Ascending aorta (tissue), 2 donors: ENCODE measurements around the gene PIK3CD. TPM values are rescaled to one million over a fixed set of nuclear protein-coding genes. Genes with fewer than 3 reads are reported as not detected.
"Not testable (repeated sequence)": the region's sequence is repeated elsewhere in the genome, so short reads cannot be mapped to it uniquely, and the experiment has no call there.

ENCODE experiments used
- DNase-seq, 2 donors: peaks; one replicate each; pipeline ENCODE4 v3.0.0-alpha.2; 2019; ENCODE audit warnings: low spot score in 2 of 2
- H3K27ac ChIP-seq, 2 donors: fragments of 200-600 bp; sonication (generic); one replicate each; pipeline ENCODE4 v1.5.1; 2016 to 2017; ENCODE audit warnings: mild to moderate bottlenecking in 1 of 2
- H3K27me3 ChIP-seq: fragments of 200-600 bp; sonication (generic); one replicate; pipeline ENCODE4 v1.5.1; 2017
- H3K36me3 ChIP-seq, 2 donors: fragments of 200-600 bp; sonication (generic); one replicate each; pipeline ENCODE4 v1.5.1; 2016
- H3K4me1 ChIP-seq, 2 donors: fragments of 200-600 bp; sonication (generic); one replicate each; pipeline ENCODE4 v1.5.1; 2016 to 2017; ENCODE audit warnings: mild to moderate bottlenecking in 1 of 2
- H3K4me3 ChIP-seq, 2 donors: fragments of 200-600 bp; sonication (generic); one replicate each; pipeline ENCODE4 v1.5.1; 2016 to 2017; ENCODE audit warnings: mild to moderate bottlenecking in 1 of 2
- H3K9me3 ChIP-seq, 2 donors: fragments of 200-600 bp; sonication (generic); one replicate each; pipeline ENCODE4 v1.5.1; 2016
- intact Hi-C: fragments of 100-400 bp; cut with DNase I; formaldehyde crosslinking; loops from one replicate; pipeline ENCODE4 v1.15.1; 2023
- total RNA-seq: library from RNA; depleted of rRNA; stranded (reverse); fragments of >200 nt; gene quantifications from one replicate; pipeline ENCODE4 v1.1.0, GENCODE V29; 2016
- TF ChIP-seq, protein P1 (sequence below), 3 experiments: fragments of 200-600 bp in 2 of 3; fragments of 450-650 bp in 1 of 3; sonication (generic) in 2 of 3; IDR thresholded peaks; one replicate each; pipeline ENCODE4 v1.5.1; 2016 to 2019; ENCODE audit warnings: antibody characterized with exemption in 3 of 3, mild to moderate bottlenecking in 1 of 3, moderate library complexity in 1 of 3

The PIK3CD gene
- total RNA-seq, 1 donor from 2014 or later: 19.7 TPM

DNA sequence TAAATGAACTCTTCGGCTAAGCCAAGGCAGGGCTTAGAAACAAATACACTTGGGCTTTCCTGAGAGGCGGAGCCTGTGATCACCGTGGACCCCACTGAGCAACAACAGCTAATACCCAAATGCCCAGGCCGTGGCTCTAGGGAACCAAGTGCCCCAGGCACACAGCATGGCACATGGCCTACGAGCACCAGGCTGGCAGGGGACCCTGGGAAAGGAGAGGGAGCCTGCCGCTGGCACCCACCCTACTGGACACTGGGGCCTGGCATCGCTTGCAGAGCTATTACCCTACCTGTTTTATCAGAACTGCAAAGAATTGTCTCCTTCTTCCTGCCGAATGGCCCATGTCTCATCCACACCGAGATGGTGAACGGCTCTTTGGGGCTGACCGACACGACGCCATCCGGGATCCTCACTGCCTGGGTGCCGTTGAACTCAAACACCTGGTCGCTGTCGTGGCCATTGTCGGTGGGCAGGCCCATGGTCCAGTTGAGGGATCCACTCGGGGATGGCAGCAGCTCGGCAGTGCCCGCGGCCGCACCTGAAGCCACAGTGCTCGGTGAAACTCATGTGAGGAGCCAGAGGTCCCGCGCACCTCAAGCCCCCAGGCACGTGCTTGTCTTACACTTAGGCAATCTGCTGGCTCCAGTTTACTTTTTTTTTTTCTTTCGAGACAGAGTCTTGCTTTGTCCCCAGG, 92.7 kb downstream of the PIK3CD start:
- Histone ChIP-seq H3K4me1 (no peaks in the 10 kb centered on the region), H3K9me3 (no peaks in the 10 kb centered on the region), H3K27me3 (no peaks in the 10 kb centered on the region), H3K4me3 (no peak overlapping the region), H3K27ac (no peak overlapping the region), H3K36me3 (peaks cover 55 to 78% of the 10 kb centered on the region in 2 donors)
- no peak for DNase-seq
- TF ChIP-seq, protein P1, sequence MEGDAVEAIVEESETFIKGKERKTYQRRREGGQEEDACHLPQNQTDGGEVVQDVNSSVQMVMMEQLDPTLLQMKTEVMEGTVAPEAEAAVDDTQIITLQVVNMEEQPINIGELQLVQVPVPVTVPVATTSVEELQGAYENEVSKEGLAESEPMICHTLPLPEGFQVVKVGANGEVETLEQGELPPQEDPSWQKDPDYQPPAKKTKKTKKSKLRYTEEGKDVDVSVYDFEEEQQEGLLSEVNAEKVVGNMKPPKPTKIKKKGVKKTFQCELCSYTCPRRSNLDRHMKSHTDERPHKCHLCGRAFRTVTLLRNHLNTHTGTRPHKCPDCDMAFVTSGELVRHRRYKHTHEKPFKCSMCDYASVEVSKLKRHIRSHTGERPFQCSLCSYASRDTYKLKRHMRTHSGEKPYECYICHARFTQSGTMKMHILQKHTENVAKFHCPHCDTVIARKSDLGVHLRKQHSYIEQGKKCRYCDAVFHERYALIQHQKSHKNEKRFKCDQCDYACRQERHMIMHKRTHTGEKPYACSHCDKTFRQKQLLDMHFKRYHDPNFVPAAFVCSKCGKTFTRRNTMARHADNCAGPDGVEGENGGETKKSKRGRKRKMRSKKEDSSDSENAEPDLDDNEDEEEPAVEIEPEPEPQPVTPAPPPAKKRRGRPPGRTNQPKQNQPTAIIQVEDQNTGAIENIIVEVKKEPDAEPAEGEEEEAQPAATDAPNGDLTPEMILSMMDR (IDR thresholded peaks at IDR 0.05): no peak
- intact Hi-C loops: no loop called here

DNA sequence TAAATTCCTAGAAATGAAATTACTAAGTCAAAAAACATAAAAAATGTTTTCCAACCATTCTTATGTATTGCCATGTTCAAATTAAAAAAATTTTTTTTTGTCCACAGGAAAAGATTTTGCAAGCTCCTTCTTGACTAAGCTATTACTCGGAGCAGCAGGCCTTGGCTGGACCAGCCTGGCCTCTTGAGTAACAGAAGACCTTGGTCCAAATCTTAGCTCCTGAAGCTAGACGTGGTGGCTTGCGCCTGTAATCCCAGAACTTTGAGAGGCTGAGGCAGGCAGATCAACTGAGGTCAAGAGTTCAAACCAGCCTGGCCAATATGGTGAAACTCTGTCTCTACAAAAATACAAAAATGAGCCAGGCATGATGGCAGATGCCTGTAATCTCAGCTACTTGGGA, 94.7 kb downstream of the PIK3CD start:
- TF ChIP-seq, protein P1 (IDR thresholded peaks at IDR 0.05): no peak
- DNase-seq: no peak
- no peaks in the 10 kb centered on the region for H3K9me3 ChIP-seq
- no peaks in the 10 kb centered on the region for H3K27me3 ChIP-seq
- H3K4me1 ChIP-seq: no peaks in the 10 kb centered on the region
- H3K27ac ChIP-seq: no peak overlapping the region
- intact Hi-C loops: no loop called here
- H3K36me3 ChIP-seq: peaks cover 48 to 81% of the 10 kb centered on the region in 2 donors
- H3K4me3 ChIP-seq: no peak overlapping the region

DNA sequence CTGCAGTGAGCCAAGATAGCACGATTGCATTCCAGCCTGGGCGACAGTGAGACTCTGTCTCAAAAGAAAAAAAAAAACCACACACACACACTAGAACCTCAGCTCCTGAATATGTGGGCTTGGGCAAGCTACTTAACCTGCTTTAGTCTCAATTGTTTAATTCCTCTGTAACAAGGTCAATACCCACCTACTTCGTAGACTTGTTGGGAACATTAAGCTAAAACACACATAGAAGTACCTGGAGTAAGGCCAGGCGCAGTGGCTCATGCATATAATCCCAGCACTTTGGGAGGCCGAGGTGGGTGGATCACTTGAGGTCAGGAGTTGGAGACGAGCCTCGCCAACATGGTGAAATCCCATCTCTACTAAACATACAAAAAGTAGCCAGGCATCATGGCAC, 95.1 kb downstream of the PIK3CD start:
- Histone ChIP-seq H3K36me3 (peaks cover 46 to 79% of the 10 kb centered on the region in 2 donors), H3K27ac (no peak overlapping the region), H3K9me3 (no peaks in the 10 kb centered on the region), H3K4me1 (no peaks in the 10 kb centered on the region), H3K4me3 (no peak overlapping the region), H3K27me3 (no peaks in the 10 kb centered on the region)
- DNase-seq: no peak
- intact Hi-C loops: no loop called here
- TF ChIP-seq, protein P1 (IDR thresholded peaks at IDR 0.05): no peak

DNA sequence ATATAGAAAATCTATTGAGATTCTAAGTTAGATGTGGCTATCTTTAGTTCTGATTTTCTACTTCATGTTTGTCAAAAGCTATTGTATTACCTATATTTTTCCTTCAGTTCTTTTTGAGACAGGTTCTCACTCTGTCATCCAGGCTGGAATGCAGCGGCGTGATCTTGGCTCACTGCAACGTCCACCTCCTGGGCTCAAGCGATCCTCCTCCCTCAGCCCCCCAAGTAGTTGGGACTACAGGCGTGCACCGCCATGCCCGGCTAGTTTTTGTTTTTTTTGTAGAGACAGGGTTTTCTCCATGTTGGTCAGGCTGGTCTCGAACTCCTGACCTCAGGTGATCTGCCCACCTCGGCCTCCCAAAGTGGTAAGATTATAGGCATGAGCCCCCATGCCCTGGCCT, 96.9 kb downstream of the PIK3CD start:
- H3K4me3 ChIP-seq, H3K4me1 ChIP-seq, DNase-seq, H3K9me3 ChIP-seq, H3K27ac ChIP-seq, H3K27me3 ChIP-seq, intact Hi-C loops: not testable (repeated sequence)
- H3K36me3 ChIP-seq: peaks cover 30 to 64% of the 10 kb centered on the region in 2 donors

DNA sequence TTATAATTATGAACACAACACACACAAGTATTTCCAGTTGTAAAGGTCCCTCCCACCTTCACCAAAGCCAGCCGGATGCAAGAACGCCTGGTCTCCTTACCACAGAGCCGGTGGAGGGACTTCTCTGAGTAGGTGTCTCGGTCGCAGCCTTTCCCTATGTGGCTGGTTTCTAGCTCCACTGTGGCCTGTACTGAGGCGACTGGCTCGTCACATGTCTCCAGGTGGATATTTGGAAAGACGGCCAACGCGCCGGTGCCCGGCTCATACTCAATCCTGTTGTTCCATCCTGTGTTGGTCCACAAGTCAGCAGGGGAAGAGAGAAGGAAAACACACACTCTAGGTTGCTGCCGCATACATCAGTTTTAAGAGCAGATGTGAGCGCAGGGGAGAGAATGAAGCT, 97.8 kb downstream of the PIK3CD start:
- Histone ChIP-seq H3K27ac (no peak overlapping the region), H3K36me3 (peaks cover 20 to 55% of the 10 kb centered on the region in 2 donors), H3K27me3 (no peaks in the 10 kb centered on the region), H3K4me3 (no peak overlapping the region), H3K9me3 (no peaks in the 10 kb centered on the region), H3K4me1 (no peaks in the 10 kb centered on the region)
- no peak for DNase-seq
- intact Hi-C loops: no loop called here
- TF ChIP-seq, protein P1 (IDR thresholded peaks at IDR 0.05): no peak

DNA sequence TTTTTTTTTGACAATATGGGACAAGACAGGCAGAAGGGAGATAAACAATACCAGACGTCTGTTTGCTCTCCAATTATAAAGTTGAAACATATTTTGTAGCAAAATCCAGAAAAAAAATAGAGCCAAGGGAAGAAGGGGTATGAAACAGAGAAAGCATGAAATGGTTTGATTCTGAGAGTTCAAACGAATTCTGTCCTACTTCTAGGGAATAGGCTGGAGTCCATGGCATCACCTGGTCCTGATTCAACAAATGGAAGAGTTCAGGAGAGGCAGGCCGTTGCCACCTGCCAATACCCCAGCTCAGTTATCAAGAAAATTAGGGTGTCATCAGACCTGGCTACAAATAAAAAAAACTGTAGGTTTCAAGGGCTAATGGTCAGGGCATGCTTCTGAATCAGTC, 100.4 kb downstream of the PIK3CD start:
- H3K36me3 ChIP-seq: peaks cover 20 to 38% of the 10 kb centered on the region in 2 donors
- no peaks in the 10 kb centered on the region for H3K27me3 ChIP-seq
- intact Hi-C loops: no loop called here
- no peak overlapping the region for H3K4me3 ChIP-seq
- DNase-seq: no peak
- H3K4me1 ChIP-seq: no peaks in the 10 kb centered on the region
- no peaks in the 10 kb centered on the region for H3K9me3 ChIP-seq
- H3K27ac ChIP-seq: no peak overlapping the region
- TF ChIP-seq, protein P1 (IDR thresholded peaks at IDR 0.05): no peak
